OCI-LY7 (cell line): ENCODE results near the gene EOLA1. TPM values are rescaled to one million over a fixed set of nuclear protein-coding genes. Genes with fewer than 3 reads are reported as not detected.
"Not testable (repeated sequence)": the region's sequence is repeated elsewhere in the genome, so short reads cannot be mapped to it uniquely, and the experiment has no call there.

Experiments
- BruUV-seq: library from RNA; stranded (reverse); fragments of 400-500 nt; replicated peaks from 2 replicates; lab custom pipeline; 2021; lab: Mats Ljungman, UMichigan
- CTCF ChIA-PET: fragments of 300-600 bp; sonication (Branson Sonifier 250); formaldehyde crosslinking; loops from one replicate; lab custom pipeline; 2022; ENCODE audit warnings: antibody characterized with exemption; ENCODE audit not compliant: unreplicated experiment; lab: Charles Lee
- POLR2A ChIA-PET: fragments of 300-600 bp; sonication (Branson Sonifier 250); formaldehyde crosslinking; loops from one replicate; lab custom pipeline; 2022; ENCODE audit warnings: antibody characterized with exemption; lab: Charles Lee
- DNase-seq: peaks from one replicate; pipeline ENCODE4 v3.0.0-alpha.2; 2015; ENCODE audit warnings: low spot score
- H2AFZ ChIP-seq: fragments of 200-600 bp; sonication (generic), shearing (Covaris generic); 2 replicates; pipeline ENCODE4 v1.6.1; 2014; ENCODE audit warnings: mild to moderate bottlenecking, antibody characterized with exemption, low read length, moderate library complexity
- H3K27ac ChIP-seq: fragments of 200-600 bp; sonication (generic); 2 replicates; pipeline ENCODE4 v1.5.1; 2014; ENCODE audit warnings: mixed run types, low read depth, mild to moderate bottlenecking, moderate library complexity, low read length, inconsistent platforms; ENCODE audit not compliant: poor library complexity, severe bottlenecking
- H3K36me3 ChIP-seq: fragments of 200-600 bp; sonication (generic); 2 replicates; pipeline ENCODE4 v1.6.1; 2014; ENCODE audit warnings: mild to moderate bottlenecking, antibody characterized with exemption, low read length, moderate library complexity, mixed read lengths; ENCODE audit not compliant: insufficient read depth
- H3K4me1 ChIP-seq: fragments of 200-600 bp; sonication (generic); 2 replicates; pipeline ENCODE4 v1.5.1; 2014; ENCODE audit warnings: mild to moderate bottlenecking, low read length; ENCODE audit not compliant: insufficient read depth, poor library complexity, severe bottlenecking
- H3K4me2 ChIP-seq: fragments of 200-600 bp; sonication (generic); 2 replicates; pipeline ENCODE4 v1.6.1; 2014; ENCODE audit warnings: mild to moderate bottlenecking, low read length
- H3K4me3 ChIP-seq: fragments of 200-600 bp; sonication (generic); 2 replicates; pipeline ENCODE4 v1.5.1; 2014; ENCODE audit warnings: mild to moderate bottlenecking, low read depth, low read length; ENCODE audit not compliant: poor library complexity, severe bottlenecking
- H3K79me2 ChIP-seq: fragments of 200-600 bp; sonication (generic); 2 replicates; pipeline ENCODE4 v1.6.1; 2016; ENCODE audit warnings: low read depth, mild to moderate bottlenecking, low read length, moderate library complexity, mixed read lengths; ENCODE audit not compliant: insufficient read depth
- H3K9me2 ChIP-seq: fragments of 200-600 bp; sonication (generic); 2 replicates; pipeline ENCODE4 v1.6.1; 2016; ENCODE audit warnings: mild to moderate bottlenecking, low read length, mixed read lengths; ENCODE audit not compliant: insufficient read depth
- H3K9me3 ChIP-seq: fragments of 200-600 bp; sonication (generic); 2 replicates; pipeline ENCODE4 v1.6.1; 2014; ENCODE audit warnings: mild to moderate bottlenecking, mixed run types, low read length, mixed read lengths
- H4K20me1 ChIP-seq: fragments of 200-600 bp; sonication (generic); 2 replicates; pipeline ENCODE4 v1.6.1; 2014; ENCODE audit warnings: mild to moderate bottlenecking, antibody characterized with exemption, low read length, moderate library complexity, mixed read lengths; ENCODE audit not compliant: insufficient read depth
- CTCF ChIP-seq: fragments of 200-600 bp; sonication (generic); conservative IDR thresholded peaks from 2 replicates; pipeline ENCODE4 v1.5.1; 2014; ENCODE audit warnings: mild to moderate bottlenecking, antibody characterized with exemption, low read length, moderate library complexity, mixed read lengths
- EZH2phosphoT487 ChIP-seq: fragments of 200-600 bp; sonication (generic); IDR thresholded peaks from 2 replicates; pipeline ENCODE4 v1.6.1; 2018; ENCODE audit warnings: low read depth, borderline replicate concordance, mild to moderate bottlenecking, mixed run types, antibody characterized with exemption, low read length, moderate library complexity, mixed read lengths
- intact Hi-C: fragments of 100-400 bp; cut with micrococcal nuclease; formaldehyde crosslinking; loops from one replicate; pipeline ENCODE4 v1.10.0; 2022; ENCODE audit not compliant: unreplicated experiment
- total RNA-seq, 2 experiments: library from RNA; depleted of rRNA in 1 of 2; stranded (reverse); fragments of >200 nt in 1 of 2; shearing (Covaris generic) in 1 of 2; gene quantifications; 2 replicates each; pipeline ENCODE4 v1.2.3, GENCODE V29; 2014 to 2022

The EOLA1 gene
- total RNA-seq, 2 experiments from 2014 or later: 13.0 to 22.9 TPM

GRCh38 chrX:149572743-149573142 lies 31.9 kb downstream of the EOLA1 start:
- BruUV-seq: no TSS peak
- H2AFZ ChIP-seq: no peak overlapping the region
- no peak for DNase-seq
- H3K4me1 ChIP-seq: no peaks in the 10 kb centered on the region
- no peaks in the 10 kb centered on the region for H3K9me2 ChIP-seq
- TF ChIP-seq CTCF: no peak
- no peak for TF ChIP-seq EZH2phosphoT487
- no peak overlapping the region for H3K4me3 ChIP-seq
- intact Hi-C loops: no loop called here
- no peaks in the 10 kb centered on the region for H3K9me3 ChIP-seq
- POLR2A ChIA-PET: no interaction called here
- no peaks in the 10 kb centered on the region for H3K79me2 ChIP-seq
- H3K27ac ChIP-seq: no peak overlapping the region
- H4K20me1 ChIP-seq: no peaks in the 10 kb centered on the region
- H3K4me2 ChIP-seq: no peak overlapping the region
- CTCF ChIA-PET: no interaction called here
- H3K36me3 ChIP-seq: no peaks in the 10 kb centered on the region

DNA sequence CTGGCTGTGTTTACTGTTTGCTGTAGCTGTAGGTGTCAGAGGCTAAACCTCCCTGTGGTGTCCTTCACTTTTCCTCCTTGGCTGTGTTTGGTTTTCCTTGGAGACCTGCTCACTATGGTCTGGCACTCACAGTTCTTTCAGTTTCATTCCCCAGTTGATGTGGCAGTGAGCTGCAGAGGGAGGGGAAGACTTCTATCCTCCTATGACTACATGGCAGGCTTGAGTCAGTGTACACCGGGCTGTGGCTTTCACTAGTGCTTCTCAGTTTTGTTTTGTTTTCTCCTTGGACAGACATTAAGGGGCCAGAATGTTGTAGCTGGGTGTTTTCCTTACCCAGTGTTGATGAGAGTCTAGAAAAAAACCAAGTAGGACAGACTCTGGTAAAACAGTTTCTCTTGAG lies 32.6 kb downstream of the EOLA1 start:
- intact Hi-C loops, POLR2A ChIA-PET, H4K20me1 ChIP-seq: not testable (repeated sequence)

GRCh38 chrX:149585631-149586030 lies 44.8 kb downstream of the EOLA1 start:
- intact Hi-C loops, H4K20me1 ChIP-seq, H2AFZ ChIP-seq, H3K4me2 ChIP-seq, POLR2A ChIA-PET, H3K36me3 ChIP-seq, H3K4me3 ChIP-seq, DNase-seq, BruUV-seq, H3K79me2 ChIP-seq, H3K27ac ChIP-seq, H3K4me1 ChIP-seq, H3K9me2 ChIP-seq, H3K9me3 ChIP-seq, CTCF ChIA-PET: not testable (repeated sequence)

More for the DNA sequence above, 32.6 kb downstream of the EOLA1 start:
- H3K36me3 ChIP-seq, H3K4me1 ChIP-seq, H3K27ac ChIP-seq, H3K9me2 ChIP-seq, H2AFZ ChIP-seq, H3K79me2 ChIP-seq, DNase-seq, H3K9me3 ChIP-seq, H3K4me2 ChIP-seq, BruUV-seq, CTCF ChIA-PET, H3K4me3 ChIP-seq: not testable (repeated sequence)

GRCh38 chrX:149587359-149587758 lies 46.5 kb downstream of the EOLA1 start, which contains the start of gene MAGEA9B:
Gene MAGEA9B (minus strand): TSS chrX:149587459. CDS start chrX:149583179, 4,280 bp downstream.
- POLR2A ChIA-PET: not testable (repeated sequence)

DNA sequence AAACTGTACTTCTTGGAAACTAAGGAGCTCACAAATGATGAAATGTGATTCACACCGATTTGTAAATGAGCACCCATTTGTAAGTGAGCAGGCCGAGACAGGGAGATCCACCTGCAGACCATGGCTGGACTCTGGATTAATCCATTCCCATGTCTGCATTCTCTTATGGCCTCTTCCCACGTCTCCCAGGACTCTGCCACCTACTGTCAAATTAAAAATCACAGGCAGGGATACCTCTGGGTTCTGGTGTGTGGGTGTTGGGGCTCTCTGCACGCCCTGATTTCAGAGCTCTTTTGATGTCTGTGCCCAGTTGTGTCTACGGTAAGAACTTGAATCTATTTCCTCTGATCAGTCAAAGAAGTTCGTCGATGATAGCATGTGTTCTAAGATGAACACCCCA lies 50.2 kb downstream of the EOLA1 start:
- H3K9me2 ChIP-seq, H4K20me1 ChIP-seq, BruUV-seq, H3K36me3 ChIP-seq, H3K9me3 ChIP-seq, H3K4me2 ChIP-seq, H3K4me3 ChIP-seq, H2AFZ ChIP-seq, DNase-seq, intact Hi-C loops, H3K27ac ChIP-seq, H3K79me2 ChIP-seq, H3K4me1 ChIP-seq, CTCF ChIA-PET, POLR2A ChIA-PET: not testable (repeated sequence)

More at GRCh38 chrX:149587359-149587758, 46.5 kb downstream of the EOLA1 start, which contains the start of gene MAGEA9B:
- BruUV-seq, H3K36me3 ChIP-seq, CTCF ChIA-PET, H3K27ac ChIP-seq, DNase-seq, H3K4me2 ChIP-seq, H3K4me3 ChIP-seq, H3K4me1 ChIP-seq, H4K20me1 ChIP-seq, H3K79me2 ChIP-seq, H3K9me2 ChIP-seq, H3K9me3 ChIP-seq, intact Hi-C loops, H2AFZ ChIP-seq: not testable (repeated sequence)

GRCh38 chrX:149595214-149595613 lies 54.4 kb downstream of the EOLA1 start, which contains the start of gene HSFX2:
Gene HSFX2 (minus strand): TSS chrX:149595314. CDS start chrX:149594700, 614 bp downstream.
- H3K4me3 ChIP-seq, POLR2A ChIA-PET, BruUV-seq, H3K27ac ChIP-seq, H2AFZ ChIP-seq, H4K20me1 ChIP-seq, H3K36me3 ChIP-seq, H3K4me2 ChIP-seq, H3K4me1 ChIP-seq, H3K9me3 ChIP-seq, DNase-seq, H3K9me2 ChIP-seq, intact Hi-C loops, CTCF ChIA-PET, H3K79me2 ChIP-seq: not testable (repeated sequence)
